Activated CD4-positive, alpha-beta T cell treated with anti-CD3 and anti-CD28 coated beads, Interleukin-2, amount 50 U/mL, for 16 hours (primary cell): ENCODE data around the gene CFAP20.

ENCODE experiments used
- DNase-seq: peaks from one replicate; pipeline ENCODE4 v3.0.0-alpha.2; 2020

CFAP20 gene

GRCh38 chr16:58123896-58124600 lies 5.1 kb downstream of the CFAP20 start:
- peak; percentile 29 for DNase-seq

- DNase-seq: no peak
Observed at GRCh38 chr16:58121132-58121531, 8.0 kb downstream of the CFAP20 start.

GRCh38 chr16:58120234-58120633 lies 8.9 kb downstream of the CFAP20 start:
- DNase-seq: no peak

GRCh38 chr16:58119509-58119845 lies 9.7 kb downstream of the CFAP20 start:
- DNase-seq: no peak

GRCh38 chr16:58118801-58119508 lies 10.2 kb downstream of the CFAP20 start:
- DNase-seq: no peak

- no peak for DNase-seq
Observed at GRCh38 chr16:58116529-58116928, 12.7 kb downstream of the CFAP20 start.

- DNase-seq: no peak
Observed at GRCh38 chr16:58116081-58116480, 13.1 kb downstream of the CFAP20 start.

GRCh38 chr16:58114827-58115825 lies 14.1 kb downstream of the CFAP20 start:
- no peak for DNase-seq

- DNase-seq: no peak
Observed at GRCh38 chr16:58111302-58111627, 17.9 kb downstream of the CFAP20 start.

- DNase-seq: no peak
Observed at GRCh38 chr16:58110571-58111301, 18.4 kb downstream of the CFAP20 start.

GRCh38 chr16:58109881-58110280 lies 19.3 kb downstream of the CFAP20 start:
- no peak for DNase-seq

GRCh38 chr16:58109330-58109729 lies 19.9 kb downstream of the CFAP20 start:
- no peak for DNase-seq

- no peak for DNase-seq
Observed at GRCh38 chr16:58107709-58108108, 21.5 kb downstream of the CFAP20 start.

GRCh38 chr16:58107228-58107627 lies 22.0 kb downstream of the CFAP20 start:
- no peak for DNase-seq

GRCh38 chr16:58105631-58106030 lies 23.6 kb downstream of the CFAP20 start:
- DNase-seq: no peak

- no peak for DNase-seq
Observed at GRCh38 chr16:58102665-58103392, 26.4 kb downstream of the CFAP20 start.

- no peak for DNase-seq
Observed at GRCh38 chr16:58099956-58100300, 29.3 kb downstream of the CFAP20 start.

GRCh38 chr16:58099097-58099955 lies 29.9 kb downstream of the CFAP20 start:
- no peak for DNase-seq

- no peak for DNase-seq
Observed at GRCh38 chr16:58098207-58099096, 30.7 kb downstream of the CFAP20 start.

- no peak for DNase-seq
Observed at GRCh38 chr16:58096249-58096648, 32.9 kb downstream of the CFAP20 start.
